Measurements from ENCODE around the gene ATL3.
"Not testable (repeated sequence)": the region's sequence is repeated elsewhere in the genome, so short reads cannot be mapped to it uniquely, and the experiment has no call there.

The ATL3 gene

DNA sequence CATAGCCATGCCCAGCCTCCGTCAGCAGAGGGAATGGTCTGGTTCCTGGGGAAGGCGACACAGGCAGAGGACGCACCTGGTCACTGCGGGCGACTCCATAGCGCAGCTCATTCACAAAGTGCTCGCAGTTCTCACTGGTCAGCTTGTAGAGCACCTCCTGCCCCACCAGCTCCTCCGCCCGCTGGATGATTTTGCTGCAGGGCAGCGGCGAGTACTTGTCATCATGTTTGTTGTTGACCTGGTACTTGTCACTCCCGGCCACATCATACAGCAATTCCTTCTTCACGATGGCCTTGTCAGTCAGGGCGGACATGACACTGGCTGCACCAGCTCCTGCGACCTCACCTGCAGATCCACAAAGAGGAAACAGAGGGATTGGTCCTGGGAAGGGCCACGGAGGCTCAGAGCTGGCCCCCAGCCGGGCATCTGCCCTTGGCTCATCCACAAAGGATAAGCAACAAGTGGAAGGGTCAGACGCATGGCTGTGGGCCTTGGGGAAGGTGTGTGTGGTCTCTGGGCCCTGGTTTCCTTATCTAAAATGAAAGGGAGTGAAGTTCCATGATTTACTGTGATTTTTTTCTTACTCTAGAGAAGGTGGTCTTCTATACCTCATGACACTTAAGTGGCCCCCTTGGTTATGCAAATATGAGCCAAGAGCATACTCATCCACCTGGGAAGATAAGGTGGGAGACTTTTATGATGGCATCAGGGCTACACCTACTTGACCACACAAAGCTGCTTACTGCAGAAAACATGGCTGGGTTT is 81.0 kb downstream of the ATL3 start:
- no peak for DNase-seq (ENCODE audit: low read depth in 1 of 2, low spot score in 1 of 2)

GRCh38 chr11:63589000-63589399 is 82.2 kb downstream of the ATL3 start:
- no peak for DNase-seq (ENCODE audit: low read depth in 1 of 2, low spot score in 1 of 2)

DNA sequence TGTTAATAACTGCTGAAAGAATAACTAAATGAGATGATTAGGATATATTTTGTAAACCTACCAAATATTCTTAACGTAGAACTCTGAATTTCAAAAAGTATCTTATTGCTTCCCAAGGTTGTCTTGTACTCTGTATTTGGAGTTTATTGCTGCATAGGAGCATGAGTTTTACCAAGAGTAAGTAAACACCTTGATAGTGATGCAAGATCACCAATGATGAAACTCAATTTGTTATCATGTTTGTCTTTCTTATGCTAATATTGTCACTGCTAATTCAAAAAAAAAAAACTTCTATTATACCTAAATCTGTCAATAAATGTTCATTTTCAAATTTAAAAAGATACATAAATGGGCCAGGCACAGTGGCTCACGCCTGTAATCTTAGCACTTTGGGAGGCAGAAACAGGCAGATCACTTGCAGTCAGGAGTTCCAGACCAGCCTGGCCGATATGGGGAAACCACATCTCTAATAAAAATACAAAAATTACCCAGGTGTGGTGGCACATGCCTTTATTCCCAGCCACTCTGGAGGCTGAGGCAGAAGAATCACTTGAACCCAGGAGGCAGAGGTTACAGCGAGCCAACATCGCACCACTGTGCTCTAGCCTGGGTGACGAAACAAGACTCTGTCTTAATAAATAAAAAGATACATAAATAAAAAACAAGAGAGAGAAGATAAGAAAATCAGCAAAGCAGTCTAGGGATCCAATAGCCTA is 84.6 kb downstream of the ATL3 start:
- DNase-seq (ENCODE audit: low read depth in 1 of 2, low spot score in 1 of 2), result no peak

DNA sequence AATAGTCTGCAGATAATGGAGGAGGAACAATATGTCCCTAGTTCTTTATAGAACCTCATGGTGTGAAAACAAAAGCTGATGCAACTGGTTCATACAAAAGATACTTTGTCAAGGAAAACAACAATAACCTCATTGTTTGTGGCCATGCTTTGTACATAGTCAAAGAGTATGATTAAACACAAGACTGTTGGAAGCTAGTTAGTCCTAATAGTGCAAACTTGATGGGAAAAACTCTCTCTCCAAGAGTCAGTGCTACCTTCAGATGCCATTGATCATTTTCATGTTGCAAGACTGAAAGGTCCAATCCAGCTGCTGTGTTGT is 87.9 kb downstream of the ATL3 start:
- DNase-seq (ENCODE audit: low read depth in 1 of 2, low spot score in 1 of 2), result no peak

DNA sequence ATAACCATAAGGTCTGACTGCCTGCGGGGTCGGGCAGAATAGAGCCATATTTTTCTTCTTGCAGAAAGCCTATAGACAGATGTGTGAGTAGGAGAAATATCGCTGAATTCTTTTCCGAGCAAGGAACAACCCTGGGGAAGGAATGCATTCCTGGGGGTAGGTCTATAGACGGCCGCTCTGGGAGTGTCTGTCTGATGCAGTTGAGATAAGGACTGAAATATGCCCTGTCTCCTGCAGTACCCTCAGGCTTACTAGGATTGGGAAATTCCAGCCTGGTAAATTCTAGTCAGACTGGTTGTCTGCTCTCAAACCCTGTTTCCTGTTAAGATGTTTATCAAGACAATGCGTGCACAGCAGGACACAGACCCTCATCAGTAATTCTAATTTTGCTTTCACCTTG is 90.0 kb downstream of the ATL3 start:
- not testable (repeated sequence) for DNase-seq (ENCODE audit: low read depth in 1 of 2, low spot score in 1 of 2)

GRCh38 chr11:63578882-63579281 is 92.3 kb downstream of the ATL3 start:
- DNase-seq (ENCODE audit: low read depth in 1 of 2, low spot score in 1 of 2), result not testable (repeated sequence)

GRCh38 chr11:63574856-63575602 is 96.1 kb downstream of the ATL3 start:
- DNase-seq (ENCODE audit: low read depth in 1 of 2, low spot score in 1 of 2), result no peak
